HG02623 (cell line): Measurements from ENCODE around the gene VSTM2L.

ENCODE experiments used
- ATAC-seq: cut with Tn5 transposase; IDR thresholded peaks from one replicate; pipeline ENCODE4 v1.9.1; 2021; ENCODE audit warnings: moderate library complexity; ENCODE audit not compliant: unreplicated experiment

VSTM2L gene

DNA sequence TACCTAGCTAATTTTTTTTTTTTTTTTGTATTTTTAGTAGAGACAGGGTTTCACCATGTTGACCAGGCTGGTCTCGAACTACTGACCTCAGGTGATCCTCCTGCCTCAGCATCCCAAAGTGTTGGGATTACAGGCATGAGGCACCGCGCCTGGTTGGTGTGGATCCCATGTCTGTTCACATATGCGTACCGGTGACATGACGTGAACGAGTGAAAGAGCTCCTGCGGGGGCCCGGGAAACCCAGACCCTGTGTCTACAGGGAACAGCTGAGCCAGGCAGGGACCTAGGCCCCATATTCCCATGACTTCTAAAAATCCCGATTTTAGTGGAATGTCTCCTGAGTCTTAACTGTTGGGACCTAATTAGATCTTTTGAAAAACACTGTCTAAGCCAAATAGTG lies 33.1 kb downstream of the VSTM2L start:
- no peak for ATAC-seq

DNA sequence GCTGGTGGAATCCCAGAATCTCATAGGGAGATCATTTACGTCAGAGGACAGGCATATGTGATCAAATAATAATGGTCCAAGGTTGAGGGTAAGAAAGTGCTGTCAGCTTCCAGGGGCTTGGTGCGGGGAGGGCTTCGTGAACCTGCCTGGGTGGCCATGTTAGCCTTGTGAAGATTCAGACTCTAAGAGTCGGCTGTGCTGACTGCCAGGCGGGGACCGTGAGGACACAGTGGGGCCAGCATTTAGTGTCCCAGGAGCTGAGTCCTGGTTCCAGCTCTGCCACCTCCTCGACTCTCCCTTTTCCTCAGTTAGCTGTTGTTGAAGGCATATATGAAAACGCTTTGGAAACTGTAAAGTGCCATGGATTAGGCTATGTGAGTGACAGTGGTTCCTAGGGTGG lies 33.5 kb downstream of the VSTM2L start:
- ATAC-seq, result no peak

DNA sequence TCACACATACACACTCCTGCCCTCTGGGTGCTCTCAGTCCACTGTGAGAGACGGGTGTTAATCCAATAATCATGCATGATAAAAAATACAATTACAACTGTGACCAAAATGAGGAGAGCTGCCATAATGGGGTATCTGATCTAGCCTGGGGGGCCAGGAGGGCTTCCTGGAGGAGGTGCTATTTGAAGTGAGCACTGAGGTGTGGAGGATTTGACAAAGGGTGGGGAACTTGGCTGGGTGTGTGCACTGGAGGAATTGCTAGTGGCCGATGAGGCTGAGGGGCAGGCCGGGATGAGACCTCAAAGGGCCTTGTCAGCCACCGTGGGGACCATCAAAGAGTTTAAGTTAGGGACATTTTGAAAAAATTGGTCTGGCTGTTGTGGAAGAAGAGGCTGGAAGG lies 34.8 kb downstream of the VSTM2L start:
- no peak for ATAC-seq

DNA sequence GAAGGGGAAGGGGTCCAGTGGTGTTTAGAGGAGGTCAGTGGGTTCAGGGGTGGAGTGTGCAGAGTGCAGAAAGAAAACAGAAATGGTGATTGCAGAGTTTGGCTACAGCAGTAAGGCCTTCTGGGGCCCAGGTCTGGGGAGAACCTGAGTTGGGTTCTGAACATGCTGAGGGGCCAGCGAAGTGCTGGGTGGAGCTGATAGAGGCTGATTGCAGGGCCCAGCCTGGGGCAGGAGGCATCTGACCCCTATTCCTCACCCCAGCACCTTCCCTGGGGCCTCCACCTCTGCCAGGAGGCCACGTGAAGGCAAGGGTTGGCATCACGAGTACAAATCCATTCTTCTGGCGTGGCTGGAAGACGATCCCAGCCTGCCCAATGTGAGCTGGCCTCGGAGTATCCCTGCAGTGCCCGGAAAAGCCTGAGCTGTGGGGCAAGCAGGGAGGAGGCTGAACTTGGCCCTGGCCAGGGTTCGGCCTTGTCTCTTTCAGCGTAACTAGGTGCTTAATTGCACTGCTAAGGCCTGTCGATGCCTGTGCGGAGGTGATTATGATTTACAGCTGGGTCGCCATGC lies 35.3 kb downstream of the VSTM2L start:
- ATAC-seq, result no peak

DNA sequence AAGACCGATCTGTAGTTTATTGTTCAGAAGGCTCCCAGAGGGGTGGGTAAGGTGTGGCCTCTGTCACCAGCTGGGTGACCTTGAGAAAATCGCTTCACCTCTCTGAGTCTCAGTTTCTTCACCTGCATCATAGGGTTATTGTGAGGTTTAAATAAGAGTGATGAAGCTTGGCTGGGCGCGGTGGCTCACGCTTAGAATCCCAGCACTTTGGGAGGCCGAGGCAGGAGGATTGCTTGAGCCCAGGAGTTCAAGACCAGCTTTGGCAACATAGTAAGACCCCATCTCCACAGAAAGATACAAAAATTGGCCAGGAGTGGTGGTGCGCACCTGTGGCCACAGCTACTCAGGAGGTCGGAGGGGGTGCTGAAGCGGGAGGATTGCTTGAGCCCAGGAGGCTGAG lies 36.0 kb downstream of the VSTM2L start:
- ATAC-seq, result no peak

DNA sequence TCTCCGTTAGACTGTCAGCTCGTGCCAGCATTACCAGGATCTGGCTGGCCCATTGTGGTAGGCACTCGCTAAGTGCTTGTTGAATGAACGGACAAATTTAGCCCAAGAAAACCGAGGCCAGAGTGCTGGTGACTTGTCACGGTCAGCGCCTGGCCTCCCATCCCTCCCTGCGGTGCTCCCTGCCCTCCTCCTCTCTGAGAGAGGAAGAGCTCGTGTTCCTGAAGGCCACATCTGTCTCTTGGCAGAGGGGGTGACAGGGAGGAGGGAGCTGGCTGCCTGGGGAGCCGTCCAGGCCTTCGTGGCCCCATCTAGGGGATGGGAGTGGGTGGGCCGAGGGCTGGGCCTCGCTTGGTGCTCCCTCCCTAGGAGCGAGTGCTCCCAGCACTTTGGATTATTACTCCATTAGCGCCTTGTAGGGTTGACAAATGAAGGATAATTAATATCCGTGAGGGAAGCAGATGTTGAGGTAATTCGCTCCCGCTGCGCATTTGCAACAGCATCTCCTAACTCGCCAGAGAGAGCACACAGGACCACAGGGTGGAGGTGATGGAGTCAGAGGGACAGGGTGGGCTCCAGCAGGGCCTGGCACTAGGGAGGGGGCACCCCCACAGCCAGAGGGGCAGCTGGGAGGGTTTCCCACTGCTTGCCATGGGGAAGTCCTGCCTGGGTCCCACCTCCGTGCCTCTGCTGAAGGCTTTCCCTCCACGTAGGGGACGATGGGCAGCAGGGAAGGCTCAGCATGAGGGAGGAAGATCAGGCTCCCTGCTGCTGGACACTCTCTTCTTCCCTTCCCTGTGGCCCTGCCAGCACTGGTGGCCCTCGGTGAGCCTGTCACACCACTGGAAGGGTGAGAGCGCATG lies 37.0 kb downstream of the VSTM2L start:
- no peak for ATAC-seq

DNA sequence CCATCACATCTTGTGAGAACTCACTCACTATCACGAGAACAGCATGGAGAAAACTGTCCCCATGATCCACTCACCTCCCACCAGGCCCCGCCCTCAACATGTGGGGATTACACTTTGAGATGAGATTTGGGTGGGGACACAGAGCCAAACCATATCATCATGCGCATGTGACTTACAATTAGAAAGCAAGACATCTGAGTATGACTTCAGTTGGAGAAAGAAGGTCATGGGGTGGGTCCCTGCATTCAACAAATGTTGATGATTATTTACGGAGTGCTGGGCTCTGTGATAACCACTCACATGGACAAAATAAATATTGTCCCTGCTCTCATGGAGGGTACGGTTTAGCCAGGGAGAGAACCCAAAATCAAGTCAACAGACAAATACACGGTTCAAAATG lies 37.9 kb downstream of the VSTM2L start:
- ATAC-seq, result no peak

DNA sequence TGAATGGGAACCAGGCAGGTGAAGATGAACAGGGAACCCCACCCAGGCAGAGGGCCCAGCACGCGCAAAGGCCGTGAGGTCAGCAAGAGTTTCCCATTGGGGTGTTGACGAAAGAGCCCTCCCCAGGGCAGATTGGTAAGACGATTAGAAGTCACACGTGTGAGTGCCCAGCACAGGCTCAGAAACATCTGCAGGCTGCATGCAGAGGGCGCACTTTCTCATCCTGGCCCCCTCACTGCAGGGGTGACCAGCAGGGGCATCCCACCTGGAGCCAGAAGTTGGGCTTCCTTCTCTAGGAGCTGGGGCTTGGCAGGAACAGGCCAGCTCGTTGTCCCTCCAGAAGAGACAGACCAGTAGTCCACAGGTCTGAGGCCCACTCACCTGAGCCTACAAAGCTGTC lies 38.4 kb downstream of the VSTM2L start:
- ATAC-seq, result no peak

DNA sequence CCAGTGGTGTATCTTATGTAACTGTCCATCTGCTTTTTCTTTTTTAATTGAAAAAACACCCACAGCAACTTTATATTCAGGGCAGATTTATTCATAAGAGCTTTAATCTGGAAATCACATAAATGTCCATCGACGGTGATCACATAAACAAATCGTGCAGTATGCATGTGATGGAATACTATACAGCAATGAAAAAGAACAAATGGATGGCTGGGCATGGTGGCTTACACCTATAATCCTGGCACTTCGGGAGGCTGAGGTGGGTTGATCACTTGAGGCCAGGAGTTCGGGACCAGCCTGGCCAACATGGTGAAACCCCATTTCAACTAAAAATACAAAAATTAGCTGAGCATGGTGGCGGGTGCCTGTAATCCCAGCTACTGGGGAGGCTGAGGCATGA lies 39.1 kb downstream of the VSTM2L start:
- no peak for ATAC-seq

DNA sequence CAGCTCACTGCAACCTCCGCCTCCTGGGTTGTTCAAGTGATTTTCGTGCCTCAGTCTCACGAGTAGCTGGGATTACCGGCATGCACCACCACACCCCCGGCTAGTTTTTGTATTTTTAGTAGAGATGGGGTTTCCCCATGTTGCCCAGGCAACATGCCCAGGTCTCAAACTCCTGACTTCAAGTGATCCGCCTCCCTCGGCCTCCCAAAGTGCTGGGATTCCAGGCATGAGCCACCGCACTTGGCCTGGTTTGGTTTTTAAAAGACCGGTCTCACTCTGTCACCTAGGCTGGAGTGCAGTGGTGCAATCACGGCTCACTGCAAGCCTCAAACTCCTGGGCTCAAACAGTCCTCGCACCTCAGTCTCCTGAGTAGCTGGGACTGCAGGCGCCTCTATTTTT lies 40.1 kb downstream of the VSTM2L start:
- ATAC-seq, result no peak

DNA sequence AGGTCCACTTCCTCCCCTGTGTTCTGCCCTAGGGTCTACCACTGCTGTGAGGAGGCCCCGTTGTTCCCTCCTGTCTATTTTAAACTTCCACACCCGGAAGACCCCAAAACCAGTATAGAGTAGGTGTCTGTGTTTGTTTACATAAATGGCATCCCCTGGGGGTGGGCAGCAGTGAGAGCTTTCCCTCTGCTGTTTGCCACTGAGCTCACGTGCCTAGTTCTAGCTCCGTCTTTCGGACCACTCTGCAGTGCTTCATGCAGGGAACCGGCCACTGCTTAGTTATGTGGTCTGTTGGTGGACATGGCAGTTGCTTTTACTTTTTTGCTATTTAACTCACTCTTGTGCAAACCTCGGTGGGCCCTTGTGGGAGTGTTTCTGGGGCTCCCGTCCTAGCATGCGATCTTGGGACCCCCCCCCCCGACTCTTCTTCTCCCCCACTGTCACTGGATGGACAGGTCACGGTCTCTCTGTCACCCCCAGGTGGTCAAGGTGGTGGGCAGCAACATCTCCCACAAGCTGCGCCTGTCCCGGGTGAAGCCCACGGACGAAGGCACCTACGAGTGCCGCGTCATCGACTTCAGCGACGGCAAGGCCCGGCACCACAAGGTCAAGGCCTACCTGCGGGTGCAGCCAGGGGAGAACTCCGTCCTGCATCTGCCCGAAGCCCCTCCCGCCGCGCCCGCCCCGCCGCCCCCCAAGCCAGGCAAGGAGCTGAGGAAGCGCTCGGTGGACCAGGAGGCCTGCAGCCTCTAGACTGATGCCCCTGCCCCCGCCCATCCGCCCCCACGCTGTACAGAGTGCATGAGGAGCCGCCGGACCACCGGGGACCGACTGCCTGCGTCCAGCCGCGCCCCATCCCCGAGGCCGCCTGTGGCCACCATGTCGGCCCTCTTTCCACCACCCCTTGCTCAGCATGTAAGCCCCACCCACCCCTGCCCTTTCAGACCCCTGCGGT lies 40.9 kb downstream of the VSTM2L start:
- ATAC-seq, result no peak

DNA sequence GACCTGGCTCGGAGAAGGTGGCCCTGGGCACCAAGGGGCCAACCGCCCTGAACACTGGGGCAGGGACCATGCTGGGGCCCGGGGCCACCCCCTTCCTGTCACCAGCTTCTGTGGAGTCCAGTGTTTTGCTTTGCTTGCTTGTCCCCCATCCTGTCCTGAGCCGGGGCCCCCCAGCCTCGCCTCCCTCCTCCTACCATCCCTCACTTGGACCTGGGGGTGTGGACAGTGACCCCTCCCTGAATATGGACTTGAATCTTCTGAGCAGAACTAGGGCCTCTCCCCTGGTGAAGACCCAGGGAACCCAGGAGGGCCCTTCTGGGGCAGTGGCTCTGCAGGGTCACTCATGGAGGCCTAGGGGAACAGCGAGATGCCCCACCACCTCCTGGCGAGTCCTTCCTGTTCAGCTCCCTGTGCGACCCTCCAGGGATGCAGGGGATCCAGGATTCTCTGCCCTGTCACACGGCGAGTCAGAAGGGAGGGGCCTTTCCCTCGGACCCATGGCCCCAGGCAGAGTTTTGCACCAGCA lies 41.6 kb downstream of the VSTM2L start:
- no peak for ATAC-seq

DNA sequence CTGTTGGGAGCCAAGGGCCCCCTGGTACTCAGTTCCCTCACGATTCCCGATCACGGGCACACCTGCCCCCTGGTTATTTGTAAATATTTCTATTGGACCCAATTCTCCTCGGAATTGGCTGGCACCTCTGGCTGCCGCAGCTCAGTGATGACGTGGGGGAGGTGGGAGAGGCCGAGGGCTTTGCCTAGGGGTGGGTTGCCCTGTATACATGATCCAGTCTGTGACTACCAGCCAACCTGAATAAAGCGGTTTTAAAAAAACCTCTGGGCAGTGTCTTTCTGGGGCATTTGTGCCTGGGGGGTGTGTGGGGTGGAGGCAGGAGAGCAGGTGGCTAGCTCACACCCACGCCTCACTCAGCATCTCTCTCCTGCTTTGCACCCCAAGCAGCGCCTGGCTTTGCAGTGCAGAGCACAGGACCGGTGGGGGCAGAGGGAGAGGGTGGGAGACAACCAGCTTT lies 42.2 kb downstream of the VSTM2L start:
- no peak for ATAC-seq

DNA sequence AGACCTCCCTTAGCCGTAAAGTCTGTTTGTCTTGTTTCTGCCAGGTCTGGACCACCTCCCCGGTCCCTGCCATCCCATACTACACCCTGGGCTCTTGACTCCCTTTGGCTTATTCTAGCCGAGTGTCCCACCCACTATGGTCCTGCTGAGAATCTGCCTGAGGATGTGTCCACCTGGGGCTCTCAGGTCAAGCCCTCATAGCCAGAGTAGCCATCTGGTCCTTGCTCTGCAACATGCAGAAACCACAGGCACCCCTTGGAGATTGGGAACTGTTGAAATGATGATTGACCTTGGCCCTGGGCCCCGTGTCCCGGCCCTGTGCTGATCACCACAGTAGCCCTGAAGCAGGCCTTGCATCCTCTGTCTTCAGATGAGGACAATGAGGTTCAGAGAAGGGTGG lies 44.0 kb downstream of the VSTM2L start:
- ATAC-seq, result no peak

DNA sequence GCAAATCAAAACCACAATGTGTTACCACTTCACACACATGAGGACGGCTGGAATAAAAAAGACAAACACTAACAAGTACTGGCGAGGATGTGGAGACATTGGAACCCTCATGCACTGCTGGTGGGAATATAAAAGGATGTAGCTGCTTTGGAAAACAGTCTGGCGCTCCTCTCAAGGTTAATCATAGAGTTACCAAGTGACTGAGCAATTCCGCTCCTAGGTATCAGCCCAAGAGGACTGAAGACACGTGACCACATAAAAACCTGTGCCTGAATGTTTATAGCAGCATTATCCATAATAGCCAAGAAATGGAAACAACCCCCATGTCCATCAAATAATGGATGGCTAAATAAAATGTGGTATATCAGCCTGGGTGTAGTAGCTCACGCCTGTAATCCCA lies 45.0 kb downstream of the VSTM2L start:
- no peak for ATAC-seq

DNA sequence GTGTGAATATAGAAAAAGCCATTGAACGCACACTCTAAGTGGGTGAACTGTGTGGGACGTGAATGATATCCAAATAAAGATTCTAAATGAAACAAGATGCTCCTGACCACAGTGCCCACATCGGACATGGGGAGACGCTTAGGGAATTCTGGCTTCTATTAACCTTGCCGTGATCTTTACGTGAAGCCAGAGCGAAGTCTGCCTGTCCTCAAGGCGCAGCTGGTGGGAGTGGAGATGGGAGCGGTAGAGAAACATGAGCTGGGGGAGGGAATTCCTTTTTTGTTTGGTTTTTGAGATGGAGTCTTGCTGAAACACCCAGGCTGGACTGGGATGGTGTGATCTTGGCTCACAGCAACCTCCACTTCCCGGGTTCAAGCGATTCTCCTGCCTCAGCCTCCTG lies 46.0 kb downstream of the VSTM2L start:
- no peak for ATAC-seq

DNA sequence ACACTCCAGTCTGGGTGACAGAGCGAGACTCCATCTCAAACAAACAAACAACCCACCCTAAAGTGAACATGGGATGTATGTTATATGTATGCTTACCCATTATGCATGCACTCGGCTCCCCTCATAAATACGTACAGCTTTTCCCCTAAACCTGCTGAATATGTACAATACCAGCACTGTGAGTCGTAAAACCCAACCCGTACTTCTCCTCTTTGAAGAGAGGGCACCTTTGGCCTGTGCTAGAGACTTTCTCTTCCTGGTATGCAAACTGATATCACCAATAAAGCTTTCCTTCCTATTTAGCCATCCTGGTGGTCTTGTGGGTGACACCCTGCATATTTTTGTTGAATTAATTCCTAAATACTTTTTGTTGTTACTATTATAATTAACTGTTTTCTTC lies 51.3 kb downstream of the VSTM2L start:
- ATAC-seq, result no peak

DNA sequence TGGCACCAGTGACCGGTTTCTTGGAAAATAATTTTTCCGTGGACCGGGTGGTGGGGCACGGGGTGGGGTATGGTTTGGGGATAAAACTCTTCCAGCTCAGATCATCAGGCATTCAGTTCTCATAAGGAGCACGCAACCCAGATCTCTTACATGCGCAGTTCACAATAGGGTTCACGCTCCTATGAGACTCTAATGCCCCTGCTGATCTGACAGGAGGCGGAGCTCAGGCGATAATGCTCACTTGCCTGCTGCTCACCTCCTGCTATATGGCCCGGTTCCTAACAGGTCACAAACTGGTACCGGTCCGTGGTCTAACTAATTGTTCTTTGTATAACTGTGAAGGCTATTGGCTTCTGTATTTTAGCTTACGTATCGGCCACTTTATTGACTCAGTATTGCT lies 51.7 kb downstream of the VSTM2L start:
- no peak for ATAC-seq

DNA sequence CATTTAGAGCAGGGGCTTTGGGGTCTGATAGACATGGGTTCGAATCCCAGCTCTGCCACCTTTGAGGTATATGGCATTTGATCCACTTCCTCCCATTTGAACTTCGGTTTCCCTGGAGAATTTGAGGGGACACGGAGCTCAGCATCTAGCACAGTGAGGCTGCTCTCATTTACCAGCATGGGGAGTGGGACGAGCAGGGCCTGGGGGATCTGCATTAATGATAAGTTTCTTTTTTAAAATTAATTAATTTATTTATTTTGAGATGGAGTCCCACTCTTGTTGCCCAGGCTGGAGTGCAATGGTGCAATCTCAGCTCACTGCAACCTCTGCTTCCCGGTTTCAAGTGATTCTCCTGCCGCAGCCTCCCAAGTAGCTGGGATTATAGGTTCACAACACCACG lies 52.6 kb downstream of the VSTM2L start:
- no peak for ATAC-seq

DNA sequence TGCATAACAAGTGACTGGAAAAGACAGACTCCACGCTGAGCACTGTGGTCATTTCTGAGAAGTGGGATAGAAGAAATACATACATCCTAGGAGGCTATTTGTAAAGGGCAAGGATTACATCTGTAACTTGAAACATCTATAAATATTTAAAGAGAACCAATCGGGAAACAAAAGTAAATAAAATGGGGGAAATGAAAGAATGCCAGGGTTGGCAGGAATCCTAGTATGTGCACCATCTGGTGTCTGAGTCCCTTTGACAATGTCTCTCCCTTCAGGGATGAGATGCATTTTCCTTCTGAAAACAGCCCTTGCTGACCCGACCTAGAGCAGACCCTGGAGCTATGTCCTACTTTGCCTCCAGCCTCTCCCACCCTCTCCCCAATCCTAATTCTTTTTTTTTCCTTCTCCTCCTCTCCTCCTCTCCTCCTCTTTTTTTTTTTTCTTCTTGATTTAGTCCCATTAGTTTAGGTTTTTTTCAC lies 53.2 kb downstream of the VSTM2L start:
- ATAC-seq, result no peak

DNA sequence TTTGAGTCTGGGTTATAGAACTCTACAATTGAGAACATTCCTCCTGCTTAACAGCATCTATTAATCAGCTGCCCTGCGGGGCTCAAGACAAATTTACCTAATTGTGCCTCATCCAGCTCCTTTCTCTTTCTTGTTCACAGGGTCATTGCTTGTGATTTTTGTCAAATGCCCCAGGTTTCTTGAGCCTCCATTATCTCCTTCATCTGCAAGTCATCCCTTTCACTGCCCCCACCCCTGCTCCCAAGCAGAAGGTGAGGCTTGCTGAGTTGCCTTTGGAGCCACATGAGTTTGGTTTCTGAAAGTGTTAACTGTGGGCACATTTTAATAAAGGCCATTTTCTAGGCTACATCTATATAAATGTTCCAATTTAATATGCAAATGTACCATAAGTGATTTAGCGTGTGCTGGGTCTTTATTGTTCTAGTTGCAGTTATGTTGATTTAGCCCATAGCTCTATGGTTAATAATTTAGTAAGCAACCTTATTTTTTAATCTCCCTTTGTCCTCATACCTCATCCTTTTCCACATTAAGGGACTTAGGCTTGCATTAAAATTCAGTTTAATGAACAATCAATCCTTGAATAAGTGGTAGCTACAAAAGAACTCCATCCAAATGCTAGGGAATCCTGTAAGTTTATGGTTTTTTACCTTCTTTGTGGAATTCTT lies 56.1 kb downstream of the VSTM2L start:
- no peak for ATAC-seq
